Activated T-helper 17 cell treated with anti-CD3 and anti-CD28 coated beads, Interleukin-2, amount 50 U/mL, for 72 hours (primary cell): ENCODE results near the gene SHISA7. TPM values are rescaled to one million over a fixed set of nuclear protein-coding genes. Genes with fewer than 3 reads are reported as not detected.

Source experiments
- ATAC-seq: fragments of 150-1000 bp; cut with Tn5 transposase; replicated peaks from 2 replicates; pipeline ENCODE4 v1.10.0; 2021; ENCODE audit warnings: mild to moderate bottlenecking, moderate library complexity
- H3K27ac Mint-ChIP-seq: one replicate; pipeline ENCODE4 v1.8.0; 2022; ENCODE audit warnings: mixed read lengths
- H3K27me3 Mint-ChIP-seq: one replicate; pipeline ENCODE4 v1.8.0; 2022; ENCODE audit warnings: mixed read lengths
- H3K36me3 Mint-ChIP-seq: one replicate; pipeline ENCODE4 v1.8.0; 2022; ENCODE audit warnings: low read depth, mild to moderate bottlenecking, mixed read lengths
- H3K4me1 Mint-ChIP-seq: one replicate; pipeline ENCODE4 v1.8.0; 2022; ENCODE audit warnings: mixed read lengths
- H3K4me3 Mint-ChIP-seq: one replicate; pipeline ENCODE4 v1.8.0; 2022; ENCODE audit warnings: mild to moderate bottlenecking, mixed read lengths
- H3K9me3 Mint-ChIP-seq: one replicate; pipeline ENCODE4 v1.8.0; 2022; ENCODE audit warnings: mixed read lengths
- total RNA-seq, 2 donors: library from RNA; stranded (reverse); gene quantifications; one replicate each; pipeline ENCODE4 v1.2.3, GENCODE V29; 2022

SHISA7 gene
- total RNA-seq, 2 donors from 2014 or later = 0.11 TPM; not detected in 1

GRCh38 chr19:55390461-55390880, 52.6 kb downstream of the SHISA7 start:
- Mint-ChIP-seq H3K4me3 (peak overlapping the region; percentile 100), H3K27me3 (no peaks in the 10 kb centered on the region), H3K27ac (peak overlapping the region; percentile 75), H3K9me3 (no peaks in the 10 kb centered on the region), H3K4me1 (peaks cover 14% of the 10 kb centered on the region), H3K36me3 (peaks cover 68% of the 10 kb centered on the region)
- no peak for ATAC-seq

DNA sequence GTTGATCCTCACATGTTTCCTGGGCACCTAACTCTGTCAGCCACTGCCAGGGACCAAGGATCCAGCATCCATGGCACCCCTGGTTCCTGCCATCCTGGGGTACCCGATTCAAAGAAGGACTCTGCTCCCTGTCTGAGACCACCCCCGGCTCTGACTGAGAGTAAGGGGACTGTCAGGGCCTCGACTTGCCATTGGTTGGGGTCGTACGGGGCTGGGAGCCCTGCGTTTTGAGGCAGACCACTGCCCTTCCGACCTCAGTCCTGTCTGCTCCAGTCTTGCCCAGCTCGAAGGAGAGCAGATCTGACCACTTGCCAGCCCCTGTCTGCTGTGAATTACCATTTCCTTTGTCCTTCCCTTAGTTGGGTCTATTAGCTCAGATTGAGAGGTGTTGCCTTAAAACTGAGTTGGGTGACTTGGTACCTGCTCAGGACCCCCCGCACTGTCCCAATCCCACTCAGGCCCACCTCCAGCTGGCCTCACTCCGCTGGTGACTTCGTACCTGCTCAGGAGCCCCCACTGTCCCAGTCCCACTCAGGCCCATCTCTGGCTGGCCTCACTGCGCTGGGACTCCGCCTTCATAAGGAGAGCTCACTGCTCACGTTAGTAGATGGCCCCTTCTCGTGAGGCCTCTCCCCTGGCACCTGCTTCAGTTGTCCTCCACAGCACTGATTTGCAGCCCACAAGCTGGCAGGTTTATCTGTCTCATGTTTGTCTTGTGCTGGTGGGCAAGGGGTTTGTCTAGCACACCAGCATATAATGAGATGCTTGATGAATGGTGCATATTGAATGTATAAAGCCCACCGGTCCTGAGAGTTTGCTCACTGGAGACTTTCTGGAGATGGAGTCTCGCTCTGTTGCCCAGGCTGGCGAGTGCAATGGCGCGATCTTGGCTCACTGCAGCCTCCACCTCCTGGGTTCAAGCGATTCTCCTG, 53.4 kb downstream of the SHISA7 start:
- H3K36me3 Mint-ChIP-seq = peaks cover 73% of the 10 kb centered on the region

DNA sequence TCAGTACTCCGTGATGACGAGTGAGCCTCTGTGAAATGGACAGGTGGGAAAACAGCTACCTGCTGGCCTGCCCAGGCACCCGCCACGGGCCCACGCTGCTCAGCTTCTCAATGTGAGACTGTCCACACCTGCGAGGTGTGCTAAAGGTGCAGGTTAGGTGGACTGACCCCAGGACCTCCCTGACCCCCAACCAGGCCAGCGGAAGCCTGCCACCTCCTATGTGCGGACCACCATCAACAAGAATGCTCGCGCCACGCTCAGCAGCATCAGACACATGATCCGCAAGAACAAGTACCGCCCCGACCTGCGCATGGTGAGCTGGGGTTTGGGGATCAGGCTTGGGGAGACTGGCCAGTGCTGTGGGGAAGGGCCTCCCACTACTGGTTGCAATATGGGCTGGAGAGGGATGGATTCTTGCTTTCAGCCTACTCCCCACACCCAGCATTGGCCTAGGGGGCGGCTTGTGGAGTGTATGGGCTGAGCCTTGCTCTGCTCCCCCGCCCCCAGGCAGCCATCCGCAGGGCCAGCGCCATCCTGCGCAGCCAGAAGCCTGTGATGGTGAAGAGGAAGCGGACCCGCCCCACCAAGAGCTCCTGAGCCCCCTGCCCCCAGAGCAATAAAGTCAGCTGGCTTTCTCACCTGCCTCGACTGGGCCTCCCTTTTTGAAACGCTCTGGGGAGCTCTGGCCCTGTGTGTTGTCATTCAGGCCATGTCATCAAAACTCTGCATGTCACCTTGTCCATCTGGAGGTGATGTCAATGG, 55.2 kb downstream of the SHISA7 start:
- H3K4me1 Mint-ChIP-seq = peaks cover 14% of the 10 kb centered on the region
- H3K4me3 Mint-ChIP-seq = peak overlapping the region; percentile 100
- ATAC-seq = no peak
- H3K27ac Mint-ChIP-seq = peak overlapping the region; percentile 100
- no peaks in the 10 kb centered on the region for H3K27me3 Mint-ChIP-seq
- H3K9me3 Mint-ChIP-seq = no peaks in the 10 kb centered on the region
- H3K36me3 Mint-ChIP-seq = peaks cover 73% of the 10 kb centered on the region

More for the DNA sequence above, 53.4 kb downstream of the SHISA7 start:
- peaks cover 14% of the 10 kb centered on the region for H3K4me1 Mint-ChIP-seq
- H3K27ac Mint-ChIP-seq = peak overlapping the region; percentile 75
- H3K27me3 Mint-ChIP-seq = no peaks in the 10 kb centered on the region
- no peaks in the 10 kb centered on the region for H3K9me3 Mint-ChIP-seq
- no peak for ATAC-seq
- peak overlapping the region; percentile 100 for H3K4me3 Mint-ChIP-seq

- no peak for ATAC-seq
- peaks cover 24% of the 10 kb centered on the region for H3K4me1 Mint-ChIP-seq
- H3K9me3 Mint-ChIP-seq = no peaks in the 10 kb centered on the region
Observed at GRCh38 chr19:55386493-55386971, 56.6 kb downstream of the SHISA7 start.

GRCh38 chr19:55385724-55386492, 57.2 kb downstream of the SHISA7 start, which contains the start of gene RPL28:
RPL28 (plus strand) TSS chr19:55385932; CDS start chr19:55386358, 426 bp downstream.
- peak within 1 kb of the TSS; percentile 100 for H3K4me3 Mint-ChIP-seq

More at GRCh38 chr19:55386493-55386971, 56.6 kb downstream of the SHISA7 start:
- Mint-ChIP-seq H3K27me3 (no peaks in the 10 kb centered on the region), H3K4me3 (peak overlapping the region; percentile 100), H3K36me3 (peaks cover 65% of the 10 kb centered on the region), H3K27ac (peak overlapping the region; percentile 100)

GRCh38 chr19:55384920-55385723, 58.0 kb downstream of the SHISA7 start:
- Mint-ChIP-seq H3K27ac (peak overlapping the region; percentile 100), H3K4me3 (peak overlapping the region; percentile 100), H3K9me3 (no peaks in the 10 kb centered on the region), H3K4me1 (peaks cover 22% of the 10 kb centered on the region), H3K27me3 (no peaks in the 10 kb centered on the region), H3K36me3 (peaks cover 51% of the 10 kb centered on the region)
- peak; percentile 86 for ATAC-seq

More at GRCh38 chr19:55385724-55386492, 57.2 kb downstream of the SHISA7 start, which contains the start of gene RPL28:
- Mint-ChIP-seq H3K27me3 (no peaks in the 10 kb centered on the region), H3K4me1 (peaks cover 26% of the 10 kb centered on the region), H3K36me3 (peaks cover 59% of the 10 kb centered on the region), H3K9me3 (no peaks in the 10 kb centered on the region), H3K27ac (peak within 1 kb of the TSS; percentile 100)
- ATAC-seq = peak; percentile 81

DNA sequence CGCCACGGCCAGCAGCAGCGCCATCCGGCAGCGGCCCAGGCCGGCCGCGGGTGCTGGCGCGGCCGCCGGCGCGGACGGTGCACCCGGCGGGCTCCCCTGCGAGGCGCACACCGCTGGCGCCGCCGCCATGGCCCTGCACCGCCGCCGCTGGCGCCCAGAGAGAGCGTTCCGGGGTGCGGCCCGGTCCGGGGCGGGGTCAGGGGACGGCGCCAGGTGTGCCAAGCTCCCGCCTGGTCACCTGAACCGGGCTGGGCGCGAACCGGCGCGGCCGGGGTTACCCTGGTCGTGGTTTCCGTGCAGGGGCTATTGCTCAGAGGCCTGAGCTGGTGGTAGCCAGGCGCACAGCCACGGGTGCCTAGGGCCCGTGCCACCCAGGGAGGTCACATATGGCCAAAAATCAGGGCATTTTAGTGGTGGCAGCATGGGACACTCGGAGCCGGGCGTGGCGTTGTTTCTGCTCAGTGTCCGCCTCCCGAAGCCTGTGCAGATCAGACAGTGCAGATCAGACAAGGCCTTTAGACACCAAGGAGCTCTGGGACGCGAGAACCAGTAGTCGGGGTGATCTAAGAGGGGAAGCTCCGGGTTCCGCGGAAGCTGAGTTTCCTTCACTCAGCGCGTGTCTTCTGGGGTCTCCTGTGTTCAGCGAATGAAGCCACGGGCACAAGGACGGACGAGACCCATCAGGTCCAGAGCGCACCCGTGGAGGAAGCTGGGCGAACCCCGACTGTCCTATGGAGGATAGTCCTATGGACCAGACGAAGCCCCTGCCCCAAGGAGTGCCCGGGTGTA, 58.8 kb downstream of the SHISA7 start, which contains the start of gene TMEM238:
TSS of gene TMEM238 (minus strand) at position 162 of the 789 bp plus-strand sequence. CDS start at position 129, 33 bp downstream.
- H3K9me3 Mint-ChIP-seq = no peaks in the 10 kb centered on the region
- H3K4me1 Mint-ChIP-seq = peaks cover 17% of the 10 kb centered on the region
- no peaks in the 10 kb centered on the region for H3K27me3 Mint-ChIP-seq
- peak within 1 kb of the TSS; percentile 100 for H3K4me3 Mint-ChIP-seq
- peak; percentile 11 for ATAC-seq
- H3K36me3 Mint-ChIP-seq = peaks cover 43% of the 10 kb centered on the region
- H3K27ac Mint-ChIP-seq = peak within 1 kb of the TSS; percentile 100

DNA sequence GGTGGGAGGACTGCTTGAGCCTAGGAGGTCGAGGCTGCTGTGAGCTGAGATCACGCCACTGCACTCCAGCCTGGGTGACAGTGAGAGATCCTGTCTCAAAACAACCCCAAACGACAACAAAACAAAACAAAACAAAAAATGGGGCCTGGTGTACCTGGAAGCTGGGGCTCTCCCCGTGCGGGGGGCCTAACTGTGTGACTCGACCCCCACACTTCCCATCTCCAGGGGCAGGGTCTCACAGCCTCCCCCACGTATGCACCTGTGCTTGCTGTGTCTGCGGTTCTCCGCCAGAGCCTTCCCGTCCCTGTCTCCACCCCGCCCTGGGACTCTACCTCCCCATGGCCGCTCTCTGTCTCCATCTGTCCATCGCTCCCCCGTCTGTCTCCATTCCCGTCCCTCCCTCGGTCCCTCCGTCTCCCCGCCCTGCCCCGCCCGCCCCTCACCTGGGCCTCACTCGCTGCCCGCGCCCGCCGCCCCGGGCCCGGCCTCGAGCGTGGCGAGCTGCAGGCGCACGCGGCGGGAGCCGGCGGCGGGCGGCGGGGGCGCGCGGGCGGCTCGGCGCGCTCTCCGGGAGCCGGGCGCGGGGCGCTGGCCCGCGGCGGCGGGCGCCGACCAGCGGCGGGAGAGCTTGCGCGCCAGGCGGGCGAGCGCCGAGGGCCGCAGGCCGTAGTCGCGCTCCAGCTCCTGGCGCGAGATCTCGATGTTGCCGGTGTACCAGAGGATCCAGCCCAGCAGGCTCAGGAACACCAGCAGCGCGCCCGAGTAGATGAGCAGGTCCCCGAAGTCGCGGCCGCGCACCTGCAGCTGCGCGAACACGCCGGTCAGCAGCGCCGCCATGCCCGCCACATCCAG, 59.6 kb downstream of the SHISA7 start:
- Mint-ChIP-seq H3K27ac (peak overlapping the region; percentile 34), H3K4me3 (peak overlapping the region; percentile 86), H3K27me3 (no peaks in the 10 kb centered on the region), H3K4me1 (peaks cover 17% of the 10 kb centered on the region), H3K36me3 (peaks cover 35% of the 10 kb centered on the region), H3K9me3 (no peaks in the 10 kb centered on the region)
- ATAC-seq = peak; percentile 20

DNA sequence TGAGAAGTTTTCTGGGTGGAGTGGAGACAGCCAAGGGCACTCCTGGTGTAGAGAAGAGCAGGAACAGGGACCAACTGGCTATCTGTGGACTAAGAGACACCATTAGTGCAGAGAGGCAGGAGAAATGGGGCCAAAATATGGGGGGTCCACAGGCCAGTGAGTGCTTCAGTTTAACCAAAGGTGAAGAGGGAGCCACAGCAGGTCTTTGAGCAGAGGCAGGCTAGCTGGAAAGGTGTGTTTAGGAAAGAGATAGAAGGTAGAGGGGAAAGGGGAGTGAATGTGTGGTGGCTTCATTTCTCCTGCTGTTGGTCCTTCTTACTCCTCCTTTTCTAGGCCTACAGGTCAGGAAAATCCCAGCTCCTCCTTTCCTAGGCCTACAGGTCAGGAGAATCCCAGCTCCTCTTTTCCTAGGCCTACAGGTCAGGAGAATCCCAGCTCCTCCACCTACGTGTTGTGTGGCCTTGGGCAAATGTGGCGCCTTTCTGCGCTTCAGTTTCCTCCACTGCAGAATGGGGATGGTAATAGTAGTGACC, 60.5 kb downstream of the SHISA7 start:
- no peak for ATAC-seq
- Mint-ChIP-seq H3K36me3 (peaks cover 25% of the 10 kb centered on the region), H3K4me1 (peaks cover 17% of the 10 kb centered on the region), H3K4me3 (peak overlapping the region; percentile 86), H3K27ac (peak overlapping the region; percentile 34), H3K9me3 (no peaks in the 10 kb centered on the region), H3K27me3 (no peaks in the 10 kb centered on the region)

- Mint-ChIP-seq H3K4me3 (peak overlapping the region; percentile 86), H3K27me3 (no peaks in the 10 kb centered on the region), H3K4me1 (peaks cover 17% of the 10 kb centered on the region), H3K36me3 (peaks cover 20% of the 10 kb centered on the region), H3K9me3 (no peaks in the 10 kb centered on the region), H3K27ac (peak overlapping the region; percentile 34)
- no peak for ATAC-seq
Observed at GRCh38 chr19:55382013-55382412, 61.1 kb downstream of the SHISA7 start.

- no peak overlapping the region for H3K27ac Mint-ChIP-seq
- no peaks in the 10 kb centered on the region for H3K9me3 Mint-ChIP-seq
- no peak for ATAC-seq
- no peaks in the 10 kb centered on the region for H3K27me3 Mint-ChIP-seq
- no peaks in the 10 kb centered on the region for H3K36me3 Mint-ChIP-seq
- peaks cover 12% of the 10 kb centered on the region for H3K4me1 Mint-ChIP-seq
- no peak overlapping the region for H3K4me3 Mint-ChIP-seq
Observed at GRCh38 chr19:55379174-55379573, 63.9 kb downstream of the SHISA7 start.
